Epithelial cell of esophagus (primary cell): ENCODE measurements around the gene MMP24OS.

Source experiments
- DNase-seq: peaks from one replicate; pipeline ENCODE4 v3.0.0; 2010; ENCODE audit warnings: low read depth
- H3K4me3 ChIP-seq: 2 replicates; pipeline ENCODE4 v1.5.1; 2011; ENCODE audit warnings: mild to moderate bottlenecking, low read length, control low read depth
- TF ChIP-seq, protein P1 (sequence below): IDR thresholded peaks from 2 replicates; pipeline ENCODE4 v1.5.1; 2011; ENCODE audit warnings: low read depth, mild to moderate bottlenecking, low read length, control low read depth, inconsistent platforms; ENCODE audit not compliant: insufficient read depth; ENCODE audit errors: missing control alignments

Gene MMP24OS

DNA sequence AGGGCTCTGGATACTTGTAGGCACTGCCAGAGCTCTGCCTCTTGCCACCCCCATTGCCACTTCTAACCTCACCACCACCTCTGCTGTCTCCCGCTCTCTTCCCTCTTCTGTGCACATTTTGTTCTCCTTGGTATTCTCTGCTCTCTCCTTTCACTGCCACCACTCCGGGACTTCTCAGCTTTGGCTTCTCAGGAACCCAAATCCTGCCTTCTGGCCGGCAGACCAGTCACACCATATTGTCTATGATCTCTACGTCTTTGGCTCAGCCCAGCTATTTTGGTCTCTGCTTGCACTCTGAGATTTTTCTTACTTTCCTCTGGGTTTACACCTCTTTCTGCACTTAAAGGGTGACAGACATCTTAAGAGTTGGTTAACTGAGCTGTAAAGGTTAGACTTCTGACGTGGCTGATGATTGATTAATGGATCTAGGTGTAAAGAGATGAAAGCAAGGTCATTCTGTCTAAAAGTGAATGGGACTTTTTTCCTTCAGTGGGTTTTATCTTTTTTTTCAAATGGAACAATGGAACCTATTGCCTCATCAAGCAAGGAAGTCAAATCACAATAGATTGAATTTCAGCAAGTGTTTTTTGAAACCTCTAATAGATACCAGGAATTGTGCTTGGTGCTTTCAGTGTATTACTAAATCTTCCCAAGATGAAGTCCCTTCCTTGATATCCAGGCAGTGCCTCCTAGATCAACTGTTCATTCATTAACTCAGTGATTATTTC lies 37.7 kb downstream of the MMP24OS start:
- no peak for DNase-seq
- TF ChIP-seq, protein P1, sequence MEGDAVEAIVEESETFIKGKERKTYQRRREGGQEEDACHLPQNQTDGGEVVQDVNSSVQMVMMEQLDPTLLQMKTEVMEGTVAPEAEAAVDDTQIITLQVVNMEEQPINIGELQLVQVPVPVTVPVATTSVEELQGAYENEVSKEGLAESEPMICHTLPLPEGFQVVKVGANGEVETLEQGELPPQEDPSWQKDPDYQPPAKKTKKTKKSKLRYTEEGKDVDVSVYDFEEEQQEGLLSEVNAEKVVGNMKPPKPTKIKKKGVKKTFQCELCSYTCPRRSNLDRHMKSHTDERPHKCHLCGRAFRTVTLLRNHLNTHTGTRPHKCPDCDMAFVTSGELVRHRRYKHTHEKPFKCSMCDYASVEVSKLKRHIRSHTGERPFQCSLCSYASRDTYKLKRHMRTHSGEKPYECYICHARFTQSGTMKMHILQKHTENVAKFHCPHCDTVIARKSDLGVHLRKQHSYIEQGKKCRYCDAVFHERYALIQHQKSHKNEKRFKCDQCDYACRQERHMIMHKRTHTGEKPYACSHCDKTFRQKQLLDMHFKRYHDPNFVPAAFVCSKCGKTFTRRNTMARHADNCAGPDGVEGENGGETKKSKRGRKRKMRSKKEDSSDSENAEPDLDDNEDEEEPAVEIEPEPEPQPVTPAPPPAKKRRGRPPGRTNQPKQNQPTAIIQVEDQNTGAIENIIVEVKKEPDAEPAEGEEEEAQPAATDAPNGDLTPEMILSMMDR, result no peak
- H3K4me3 ChIP-seq, result no peak overlapping the region

DNA sequence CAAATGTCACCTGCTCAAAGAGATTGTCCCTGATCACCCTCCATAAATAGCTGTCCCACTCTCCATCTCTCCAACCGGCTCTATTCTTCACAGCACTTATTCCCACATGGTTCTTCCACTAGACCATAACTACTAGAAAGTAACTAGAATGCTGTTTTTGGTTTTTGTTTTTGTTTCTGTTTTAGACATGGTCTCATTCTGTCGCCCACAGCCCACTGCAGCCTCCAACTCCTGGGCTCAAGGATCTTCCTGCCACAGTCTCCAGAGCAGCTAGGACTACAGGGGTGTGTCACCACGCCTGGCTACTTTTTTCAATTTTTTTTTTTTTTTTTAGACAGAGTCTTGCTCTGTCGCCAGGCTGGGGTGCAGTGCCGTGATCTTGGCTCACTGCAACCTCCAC lies 39.2 kb downstream of the MMP24OS start:
- H3K4me3 ChIP-seq, result no peak overlapping the region
- TF ChIP-seq, protein P1, result no peak

DNA sequence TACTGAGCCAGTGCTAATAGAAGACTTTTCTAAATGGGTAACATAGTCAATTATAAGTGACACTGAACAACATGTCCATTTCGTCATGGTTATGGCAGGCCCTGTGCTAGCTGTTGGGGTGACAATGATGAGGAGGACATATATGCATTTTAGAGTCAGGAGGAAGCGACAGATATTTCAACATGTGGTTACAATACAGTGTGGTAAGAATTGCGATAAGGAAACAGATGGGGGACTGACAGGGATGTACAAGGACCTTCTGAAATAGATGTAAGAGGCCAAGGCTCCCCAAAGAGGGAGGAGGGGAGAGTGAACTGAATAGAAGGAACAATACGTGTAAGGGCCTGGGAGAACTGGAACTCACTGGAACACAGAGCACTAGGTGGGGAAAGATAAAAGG lies 39.8 kb downstream of the MMP24OS start:
- no peak overlapping the region for H3K4me3 ChIP-seq
- TF ChIP-seq, protein P1, result no peak
- no peak for DNase-seq

More for the DNA sequence above, 39.2 kb downstream of the MMP24OS start:
- no peak for DNase-seq

DNA sequence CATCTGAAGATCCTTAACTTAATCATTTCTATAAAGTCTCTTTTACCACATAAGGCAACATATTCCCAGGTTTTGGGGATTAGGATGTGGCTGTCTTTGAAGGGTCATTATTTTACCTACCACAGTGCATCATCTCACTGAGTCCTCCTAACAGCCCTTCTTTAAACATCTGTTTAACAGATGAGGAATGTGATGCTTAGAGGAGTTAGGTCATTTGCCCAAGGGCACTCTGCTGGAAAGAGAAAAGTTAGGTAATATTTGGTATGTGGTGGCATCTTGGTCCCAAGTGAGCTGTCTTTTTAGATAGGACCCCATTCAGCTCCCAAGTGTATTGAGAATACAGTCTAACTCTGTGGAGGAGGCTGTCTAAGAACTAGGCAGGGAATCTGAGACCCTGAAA lies 40.4 kb downstream of the MMP24OS start:
- H3K4me3 ChIP-seq, result no peak overlapping the region
- no peak for DNase-seq
- TF ChIP-seq, protein P1, result no peak

DNA sequence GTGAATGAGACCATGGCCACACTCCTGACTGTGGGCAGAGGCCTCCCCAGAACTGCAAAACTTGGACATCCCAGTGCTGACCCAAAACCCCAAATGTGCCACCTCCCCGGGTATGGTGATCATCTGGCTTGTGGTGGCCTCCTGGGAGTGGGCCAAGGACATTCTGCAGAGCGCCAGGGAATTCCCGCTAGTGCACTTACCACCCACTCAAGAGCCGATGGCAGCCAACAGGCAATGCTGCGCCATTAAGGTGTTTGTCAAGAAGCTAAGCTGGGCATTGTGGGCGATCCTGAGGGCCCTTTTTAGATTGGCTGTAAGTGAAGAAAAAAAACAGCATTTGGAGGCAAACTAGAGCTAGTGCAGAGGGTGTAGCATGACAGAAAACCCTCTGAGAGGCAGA lies 42.0 kb downstream of the MMP24OS start:
- TF ChIP-seq, protein P1, result no peak
- H3K4me3 ChIP-seq, result no peak overlapping the region
- DNase-seq, result no peak

DNA sequence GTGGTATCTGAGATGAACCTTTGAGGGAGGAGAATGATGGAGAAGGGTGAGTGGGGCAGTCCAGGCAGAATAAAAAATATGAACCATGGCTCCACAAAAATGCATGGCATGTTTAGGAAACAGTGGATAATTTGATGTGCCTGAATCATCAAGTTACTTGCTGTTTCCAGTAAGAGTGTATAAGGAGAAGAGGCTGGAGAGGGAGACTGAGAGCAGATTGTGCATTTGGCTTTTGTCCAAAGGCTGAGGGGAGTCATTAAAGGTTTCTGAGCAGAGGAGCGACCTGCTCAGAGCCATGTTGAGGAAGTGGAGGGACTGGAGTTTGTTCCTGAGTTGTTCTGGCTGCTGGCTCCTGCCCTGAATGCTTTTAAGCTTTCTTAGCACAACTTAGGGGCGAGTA lies 45.3 kb downstream of the MMP24OS start:
- TF ChIP-seq, protein P1, result no peak
- DNase-seq, result no peak
- no peak overlapping the region for H3K4me3 ChIP-seq
